ENCODE results near the gene TBC1D5.

GRCh38 chr3:17162116-17162515, 580.3 kb downstream of the TBC1D5 start:
- TF ChIP-seq POU2F2 (IDR thresholded peaks at IDR 0.05; ENCODE audit: low read depth, low read length) (no peak), POLR2AphosphoS5 (IDR thresholded peaks at IDR 0.05; ENCODE audit: low read depth, low read length) (no peak), TAF1 (IDR thresholded peaks at IDR 0.05; ENCODE audit: low read depth, low read length) (no peak), POLR2A (IDR thresholded peaks at IDR 0.05; ENCODE audit: low read depth, low read length) (no peak), PAX5 (IDR thresholded peaks at IDR 0.05; ENCODE audit: insufficient read depth, low read length, severe bottlenecking) (no peak)
